GM18861 (cell line): ENCODE results near the gene CFAP157.

Experiments
- ATAC-seq: cut with Tn5 transposase; IDR thresholded peaks from one replicate; pipeline ENCODE4 v1.9.1; 2021; ENCODE audit not compliant: unreplicated experiment

The CFAP157 gene

DNA sequence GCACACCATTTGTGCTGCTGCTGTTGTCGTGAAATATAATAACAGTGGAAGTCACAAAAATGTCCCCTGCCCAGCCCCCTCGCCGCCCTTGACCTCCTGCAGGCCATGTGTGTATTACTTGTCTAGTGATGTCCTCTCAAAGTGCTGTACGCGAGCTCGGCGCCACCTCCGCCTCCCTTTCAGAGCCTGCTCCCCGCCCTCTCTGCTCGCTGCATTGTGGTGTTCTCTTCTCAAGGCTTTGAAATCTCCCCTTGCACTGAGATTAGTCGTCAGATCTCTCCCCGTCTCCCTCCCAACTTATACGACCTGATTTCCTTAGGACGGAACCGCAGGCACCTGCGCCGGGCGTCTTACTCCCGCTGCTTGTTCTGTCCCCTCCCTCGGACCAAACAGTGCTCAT, 14.7 kb upstream of the CFAP157 start:
- no peak for ATAC-seq

DNA sequence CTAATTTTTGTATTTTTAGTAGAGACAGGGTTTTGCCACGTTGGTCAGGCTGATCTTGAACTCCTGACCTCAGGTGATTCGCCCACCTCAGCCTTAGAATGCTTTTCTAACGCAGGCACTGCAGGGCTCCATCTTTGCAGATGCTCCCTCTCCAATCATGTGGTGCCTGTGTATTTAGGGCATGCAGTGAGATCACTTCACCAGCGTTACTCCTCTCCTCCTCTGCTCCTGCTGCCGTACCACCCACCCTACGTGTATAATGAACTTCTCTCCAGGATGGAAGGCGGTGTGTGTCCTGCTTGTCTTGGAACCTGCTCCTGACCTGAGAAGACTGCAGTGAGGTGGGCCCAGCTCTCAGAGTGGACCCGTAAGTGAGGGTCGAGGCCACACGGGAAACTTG, 13.6 kb upstream of the CFAP157 start:
- ATAC-seq = no peak

DNA sequence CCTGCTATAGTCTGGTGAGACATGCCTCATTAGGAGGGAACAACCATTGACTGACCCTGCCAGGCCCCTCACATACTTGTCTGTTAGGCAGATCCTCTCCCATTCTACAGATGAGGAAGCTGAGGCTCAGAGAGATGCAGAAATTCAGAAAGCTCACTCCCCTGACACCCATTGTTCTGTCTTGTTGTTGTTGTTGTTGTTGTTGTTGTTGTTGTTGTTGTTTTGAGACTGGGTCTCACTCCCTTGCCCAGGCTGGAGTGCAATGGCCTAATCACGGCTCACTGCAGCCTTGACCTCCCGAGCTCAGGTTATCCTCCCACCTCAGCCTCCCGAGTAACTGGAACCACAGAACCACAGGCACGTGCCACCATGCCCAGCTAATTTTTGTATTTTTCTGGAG, 13.1 kb upstream of the CFAP157 start:
- ATAC-seq = no peak

DNA sequence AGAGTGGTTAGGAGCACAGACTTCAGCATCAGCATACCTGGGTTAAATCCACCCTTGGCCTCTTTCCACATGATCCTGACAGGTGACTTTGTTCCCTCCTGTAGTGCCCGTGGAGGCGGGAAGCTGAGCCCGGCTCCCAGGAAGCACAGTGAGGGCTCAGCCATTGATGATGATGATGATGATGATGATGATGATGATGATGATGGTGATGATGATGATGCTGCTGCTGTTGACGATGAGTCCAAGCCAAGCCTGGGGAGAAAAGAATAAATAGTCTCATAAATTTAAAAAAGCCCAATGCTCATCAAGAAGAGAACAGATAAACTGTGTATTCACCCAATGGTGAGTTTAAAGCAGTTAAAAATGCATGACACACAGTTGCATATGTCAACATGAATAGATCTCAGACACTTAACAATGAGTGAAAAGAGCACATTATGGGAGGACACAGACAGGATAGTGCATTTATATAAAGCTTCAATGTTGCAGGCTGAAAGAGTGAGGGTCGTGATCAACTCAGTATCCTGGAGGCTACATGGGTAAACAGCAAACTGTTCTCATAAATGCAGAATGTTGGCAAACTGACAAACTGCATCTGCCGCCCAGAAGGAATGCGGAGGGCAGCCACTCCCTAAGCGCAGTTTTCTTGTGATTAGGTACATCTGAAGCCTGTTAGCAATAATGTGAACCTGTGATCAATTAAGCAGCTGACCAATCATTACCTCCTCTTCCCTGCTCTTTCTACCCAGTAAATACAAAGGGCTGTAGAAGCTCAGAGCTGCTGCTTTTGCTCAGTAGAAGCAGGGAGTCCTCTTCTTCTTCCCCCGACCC, 11.7 kb upstream of the CFAP157 start:
- no peak for ATAC-seq

DNA sequence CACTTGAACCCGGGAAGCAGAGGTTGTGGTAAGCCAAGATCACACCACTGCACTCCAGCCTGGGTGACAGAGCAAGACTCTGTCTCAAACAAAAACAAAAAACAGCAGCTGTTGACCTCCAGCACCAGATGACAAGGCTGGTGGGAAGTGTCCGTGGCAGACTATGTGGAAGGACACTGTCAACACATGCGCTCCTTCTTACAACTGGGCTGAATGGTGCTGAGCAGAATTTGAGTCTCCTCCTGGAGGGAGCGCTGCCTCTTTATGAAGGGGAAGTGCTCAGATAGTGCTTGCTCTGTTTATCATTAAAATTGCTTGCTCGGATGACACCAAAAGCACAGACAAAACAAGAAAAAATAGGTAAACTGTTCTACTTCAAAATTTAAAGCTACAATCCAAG, 9.2 kb upstream of the CFAP157 start:
- ATAC-seq = no peak

DNA sequence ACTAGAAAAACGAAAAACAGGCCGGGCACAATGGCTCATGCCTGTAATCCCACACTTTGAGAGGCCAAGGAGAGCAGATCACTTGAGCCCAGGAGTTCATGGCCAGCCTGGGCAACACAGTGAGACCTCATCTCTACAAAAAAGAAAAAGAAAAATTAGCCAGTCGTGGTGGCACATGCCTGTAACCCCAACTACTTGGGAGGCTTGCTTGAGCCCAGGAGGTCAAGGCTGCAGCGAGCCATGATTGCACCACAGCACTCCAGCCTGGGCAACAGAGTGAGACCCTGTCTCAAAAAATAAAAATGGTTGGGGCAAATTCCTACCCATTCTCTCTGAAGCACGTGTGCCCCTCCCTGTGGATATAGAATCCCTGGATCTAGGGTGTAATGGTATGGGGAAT, 8.4 kb upstream of the CFAP157 start:
- no peak for ATAC-seq

DNA sequence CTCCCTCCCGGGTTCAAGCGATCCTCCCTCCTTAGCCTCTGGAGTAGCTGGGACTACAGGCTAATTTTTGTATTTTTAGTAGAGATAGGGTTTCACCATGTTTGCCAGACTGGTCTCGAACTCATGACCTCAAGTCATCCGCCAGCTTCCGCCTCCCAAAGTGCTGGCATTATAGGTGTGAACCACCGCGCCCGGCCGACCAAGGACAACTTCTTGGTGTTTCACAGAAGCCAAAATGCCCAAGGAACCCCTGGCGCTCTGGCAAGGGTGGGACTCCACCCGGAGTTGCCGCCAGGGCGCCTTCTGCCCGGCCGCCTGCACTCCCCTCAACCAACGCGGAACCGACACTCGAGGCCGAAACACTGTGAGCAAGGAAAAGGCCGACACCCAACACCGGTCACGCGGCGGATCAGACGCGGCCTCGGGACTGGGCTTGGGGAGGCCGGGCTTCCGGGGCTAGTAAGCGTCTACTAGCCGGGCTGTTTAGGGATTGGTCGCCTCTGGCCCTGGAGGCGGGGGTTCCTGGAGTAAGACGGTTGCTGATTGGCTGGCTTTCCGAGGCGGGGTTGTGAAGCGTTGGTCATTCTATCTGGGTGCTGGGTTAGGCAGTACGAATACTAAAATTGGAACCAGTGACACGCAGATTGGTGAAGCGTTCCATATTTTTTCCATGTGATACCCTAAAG, 7.7 kb upstream of the CFAP157 start:
- peak; percentile 93 for ATAC-seq

DNA sequence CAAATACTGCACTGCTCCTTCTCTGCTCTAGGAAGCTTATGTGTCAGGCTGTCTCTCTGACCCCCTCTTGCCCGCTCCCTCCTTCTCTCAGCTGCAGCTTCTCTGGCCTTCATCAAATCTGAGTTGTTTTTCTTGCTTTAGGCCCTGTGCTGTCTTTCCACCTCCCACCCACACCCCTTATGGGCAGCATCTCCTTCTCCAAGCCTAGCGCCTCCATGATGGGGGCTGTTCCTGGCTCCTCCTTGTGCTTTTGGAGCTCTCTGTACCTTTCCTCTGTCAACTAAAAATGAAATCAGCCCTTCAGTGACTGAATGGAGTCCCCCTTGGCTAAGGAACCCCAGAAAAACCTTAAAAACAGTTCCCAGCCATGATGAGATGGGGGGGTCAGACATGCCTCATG, 6.6 kb upstream of the CFAP157 start:
- ATAC-seq = no peak

DNA sequence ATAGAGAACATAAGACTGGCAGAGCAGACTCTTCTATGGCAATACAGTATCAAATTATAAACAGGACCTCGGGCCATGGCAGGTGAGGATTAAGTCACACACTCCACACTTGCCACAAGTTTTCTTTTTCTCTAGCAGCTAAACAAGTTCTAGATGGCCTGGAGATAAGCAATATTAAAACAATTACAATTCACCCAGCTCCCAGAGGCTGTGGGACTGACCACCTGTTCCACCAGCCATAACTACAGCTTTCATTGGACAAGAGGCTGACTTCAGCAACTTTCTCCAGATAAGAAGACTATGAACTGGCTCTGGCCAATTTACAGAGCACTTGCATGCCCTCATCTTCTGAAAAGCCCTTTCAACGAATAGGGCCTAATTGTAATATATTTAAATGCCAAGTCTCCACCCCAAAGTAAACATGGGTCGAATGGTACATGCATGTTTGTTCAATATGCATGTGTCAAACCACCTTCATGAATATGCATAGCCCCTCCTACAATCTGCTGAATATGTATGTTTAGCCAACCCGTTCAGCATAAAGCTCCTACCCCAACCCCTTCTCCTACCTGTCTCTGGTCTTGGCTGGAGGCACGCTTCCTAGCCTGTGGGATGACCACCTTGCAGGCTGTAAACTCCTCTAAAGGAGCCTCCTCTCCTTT, 6.1 kb upstream of the CFAP157 start:
- ATAC-seq = no peak

DNA sequence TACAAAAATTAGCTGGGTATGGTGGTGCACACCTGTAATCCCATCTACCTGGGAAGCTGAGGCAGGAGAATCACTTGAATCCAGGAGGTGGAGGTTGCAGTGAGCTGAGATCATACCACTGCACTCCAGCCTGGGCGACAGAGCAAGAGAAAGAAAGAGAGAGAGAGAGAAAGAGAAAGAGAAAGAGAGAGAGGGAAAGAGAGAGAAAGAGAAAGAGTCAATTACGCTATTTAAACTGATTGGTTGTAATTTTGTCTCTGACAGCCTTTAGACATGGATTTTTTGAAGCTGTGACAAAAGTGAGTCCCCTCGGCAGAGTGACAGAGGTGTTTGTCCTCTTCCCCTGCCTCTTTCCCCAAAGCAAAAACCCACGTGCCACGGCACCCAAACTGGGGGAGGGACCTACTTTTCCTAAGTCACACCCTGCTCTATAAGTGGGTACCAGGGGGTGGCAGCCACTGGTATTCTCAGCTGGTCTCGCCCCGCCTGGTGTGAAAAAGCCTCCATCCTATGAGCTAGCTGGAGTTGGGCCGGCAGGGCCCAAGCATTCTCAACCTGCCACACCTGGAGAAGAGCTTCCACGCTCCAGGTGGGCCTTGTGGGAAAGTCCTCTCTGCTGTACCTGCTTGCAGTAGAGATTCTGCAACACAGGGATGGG, 3.4 kb upstream of the CFAP157 start:
- ATAC-seq = no peak

DNA sequence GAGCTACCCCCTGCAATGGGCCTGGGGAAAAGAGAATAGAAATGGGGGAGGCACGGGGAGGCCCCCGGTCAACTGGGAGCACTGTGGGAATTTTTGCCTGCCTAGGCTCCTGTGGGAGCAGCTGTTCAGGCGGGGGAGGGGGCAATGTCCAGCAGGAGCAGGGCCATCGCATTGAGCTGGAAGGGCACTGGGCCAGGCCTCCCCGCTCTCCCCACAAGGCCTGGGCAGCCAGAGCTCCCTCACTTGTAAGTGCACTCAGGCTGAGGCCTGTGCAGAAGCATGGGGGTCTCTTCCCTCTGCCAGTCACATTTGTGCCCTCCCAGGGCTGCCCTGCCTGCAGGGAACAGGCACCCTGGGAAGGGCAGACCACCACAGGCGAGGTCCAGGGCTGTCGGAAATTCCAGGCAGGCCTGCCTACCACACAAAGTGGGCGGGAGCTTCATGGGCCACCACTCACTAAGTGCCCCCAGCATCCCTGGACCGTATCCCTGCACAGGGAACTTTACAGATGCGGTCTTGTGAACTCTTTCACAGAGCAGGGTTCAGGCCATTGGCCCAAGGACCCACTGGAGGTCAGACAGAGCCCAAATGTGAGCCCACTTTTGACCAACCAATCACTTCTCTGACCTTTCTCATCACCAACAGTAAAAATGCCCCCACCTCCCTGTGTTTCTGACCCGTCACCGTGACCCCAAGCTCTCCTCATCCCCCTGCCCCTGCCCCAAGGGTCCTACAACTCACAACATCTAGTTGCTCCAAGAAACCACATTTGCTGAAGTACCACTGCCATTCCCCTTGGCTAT, 1.0 kb upstream of the CFAP157 start:
- ATAC-seq = no peak

DNA sequence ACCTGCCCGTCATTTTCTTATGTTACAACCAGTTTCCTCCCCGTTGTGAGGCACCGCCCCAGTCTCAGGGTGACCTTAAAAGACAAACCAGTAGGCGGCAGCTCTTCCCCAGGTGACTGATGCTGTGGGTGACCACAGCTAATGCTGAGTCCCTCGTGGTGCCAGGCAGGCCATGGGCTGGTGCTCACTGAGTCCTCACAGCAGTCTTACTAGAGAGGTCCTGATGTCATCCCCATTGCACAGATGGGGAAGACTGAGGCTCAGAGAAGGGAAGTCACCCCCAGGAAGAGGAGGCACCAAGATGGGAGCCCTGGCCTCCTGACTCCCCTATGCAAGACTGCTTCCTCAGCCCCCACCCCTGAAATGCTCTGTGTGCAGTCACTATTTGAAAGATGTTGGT, 978 bp downstream of the CFAP157 start:
- ATAC-seq = no peak

DNA sequence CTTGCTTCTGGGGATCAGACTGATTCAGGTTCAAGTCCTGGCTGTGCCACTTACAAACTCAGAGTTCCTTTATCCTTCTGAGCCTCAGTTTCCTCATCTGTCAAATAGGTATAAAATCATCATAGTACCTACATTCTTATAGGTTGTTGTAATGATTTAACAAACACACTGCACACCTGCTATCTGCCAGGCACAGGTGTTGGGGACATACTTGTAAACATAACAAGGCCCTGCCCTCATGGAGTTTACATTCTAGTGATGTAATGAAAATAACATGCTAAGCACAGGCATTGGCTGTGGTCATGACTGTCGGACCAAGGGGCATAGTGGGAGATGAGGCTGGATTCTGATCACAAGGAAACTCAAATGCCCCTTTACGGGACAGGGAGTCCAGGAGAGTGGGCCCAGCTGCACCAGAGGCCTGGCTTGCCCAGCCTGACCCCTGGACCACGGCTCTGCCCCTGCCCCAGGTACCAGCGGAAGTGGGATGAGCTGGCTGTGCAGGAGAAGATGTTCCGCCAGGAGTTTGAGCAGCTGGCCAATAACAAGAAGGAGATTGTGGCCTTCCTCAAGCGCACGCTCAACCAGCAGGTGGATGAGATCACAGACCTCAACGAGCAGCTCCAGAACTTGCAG, 2.3 kb downstream of the CFAP157 start:
- ATAC-seq = no peak

DNA sequence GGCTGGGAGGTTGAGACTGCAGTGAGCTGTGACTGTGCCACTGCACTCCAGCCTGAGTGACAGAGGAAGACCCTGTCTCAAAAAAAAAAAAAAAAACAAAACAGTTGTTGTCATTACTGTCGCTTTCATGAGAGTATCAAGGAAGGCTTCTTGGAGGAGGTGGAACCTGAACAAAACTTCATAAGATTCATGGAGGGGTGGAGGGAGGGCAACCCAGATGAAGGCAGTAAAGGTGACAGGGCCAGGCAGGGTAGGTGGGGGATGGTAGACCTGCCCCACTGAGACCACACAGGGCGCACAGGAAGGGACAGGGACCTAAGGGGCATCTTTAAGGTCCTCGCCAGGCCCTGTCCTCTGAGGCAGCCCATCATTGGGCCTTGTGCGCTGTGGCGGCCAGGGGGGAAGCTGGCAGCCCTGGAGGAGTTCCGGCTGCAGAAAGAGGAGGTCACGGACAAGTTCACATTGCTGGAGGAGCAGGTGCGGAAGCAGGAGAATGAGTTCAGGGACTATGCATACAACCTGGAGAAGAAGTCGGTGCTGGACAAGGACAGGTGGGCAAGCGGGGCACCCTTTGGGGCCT, 3.5 kb downstream of the CFAP157 start:
- ATAC-seq = no peak

DNA sequence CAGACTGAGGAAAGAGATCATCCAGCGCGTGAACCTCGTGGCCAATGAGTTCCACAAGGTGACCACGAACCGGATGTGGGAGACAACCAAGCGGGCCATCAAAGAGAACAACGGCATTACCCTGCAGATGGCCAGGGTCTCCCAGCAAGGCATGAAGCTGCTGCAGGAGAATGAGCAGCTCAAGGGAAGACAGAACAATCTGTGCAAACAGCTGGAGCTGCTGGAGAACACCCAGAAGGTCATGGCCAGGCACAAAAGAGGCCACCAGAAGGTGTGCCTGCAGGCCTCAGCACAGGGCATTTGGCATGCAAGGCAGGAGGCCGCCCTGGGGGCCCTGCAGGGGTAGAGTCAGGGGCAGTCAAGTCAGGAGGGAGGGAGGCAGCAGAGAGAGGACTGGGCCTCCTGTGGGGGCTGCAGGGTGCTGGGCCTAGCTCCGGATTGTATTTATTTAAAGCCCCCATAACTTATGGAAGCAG, 4.5 kb downstream of the CFAP157 start:
- ATAC-seq = no peak

DNA sequence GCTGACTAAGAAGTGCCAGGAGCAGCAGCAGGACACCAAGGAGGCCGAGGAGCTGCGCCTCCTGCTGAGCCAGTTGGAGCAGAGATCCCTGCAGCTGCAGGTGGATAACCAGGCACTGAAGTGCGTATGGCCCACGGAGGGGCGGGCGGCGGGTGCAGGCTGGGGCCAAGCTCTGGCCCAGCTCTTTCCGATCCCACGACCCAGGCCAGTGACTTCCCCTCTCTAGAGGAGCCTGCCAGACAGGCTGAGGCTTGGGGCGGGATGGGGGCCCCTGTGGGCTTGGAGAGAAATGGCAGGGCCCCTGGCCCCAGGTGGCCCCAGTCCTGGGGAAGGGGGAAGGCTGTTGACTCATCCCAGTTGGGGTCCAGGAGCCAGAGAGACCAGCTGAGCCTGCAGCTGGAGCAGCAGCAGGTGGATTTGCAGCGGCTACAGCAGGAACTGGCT, 5.1 kb downstream of the CFAP157 start:
- no peak for ATAC-seq

DNA sequence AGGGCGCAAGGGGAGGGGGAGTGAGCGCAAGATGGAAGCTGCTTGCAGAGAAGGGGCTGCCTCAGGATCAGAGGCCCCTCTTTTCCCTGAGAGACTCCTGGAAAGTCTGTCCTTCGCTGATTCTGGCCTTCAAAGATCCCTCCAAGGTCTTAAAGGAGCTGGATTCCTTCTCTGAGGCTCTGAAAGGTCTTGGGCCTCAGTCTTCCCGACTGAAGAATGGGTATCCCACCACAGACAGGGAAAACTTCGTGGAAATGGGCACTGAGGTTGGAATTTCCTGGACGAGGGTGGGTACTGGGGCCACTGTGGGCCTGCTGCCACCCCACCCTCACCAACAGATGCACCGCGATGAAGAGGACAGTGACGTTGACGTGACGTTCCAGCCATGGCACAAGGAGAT, 5.6 kb downstream of the CFAP157 start:
- ATAC-seq = no peak

DNA sequence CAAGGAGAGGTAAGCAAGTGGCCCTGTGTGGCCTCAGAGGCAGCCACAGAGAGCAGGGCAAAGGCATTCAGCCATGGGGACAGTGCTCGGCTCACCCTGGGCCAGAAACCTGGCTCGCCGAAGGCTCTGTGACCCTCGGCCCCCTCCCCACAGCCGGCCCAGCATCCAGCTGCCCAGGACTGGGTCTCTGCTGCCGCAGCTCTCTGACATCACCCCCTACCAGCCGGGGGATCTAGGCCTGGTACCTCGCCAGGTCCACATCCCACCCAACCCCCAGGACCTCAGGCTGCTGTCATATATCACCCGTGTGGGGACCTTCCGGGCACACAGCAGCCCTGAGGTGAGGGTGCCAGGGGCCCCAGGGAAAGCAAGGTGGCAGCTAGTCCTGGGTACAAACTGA, 6.1 kb downstream of the CFAP157 start:
- ATAC-seq = no peak

DNA sequence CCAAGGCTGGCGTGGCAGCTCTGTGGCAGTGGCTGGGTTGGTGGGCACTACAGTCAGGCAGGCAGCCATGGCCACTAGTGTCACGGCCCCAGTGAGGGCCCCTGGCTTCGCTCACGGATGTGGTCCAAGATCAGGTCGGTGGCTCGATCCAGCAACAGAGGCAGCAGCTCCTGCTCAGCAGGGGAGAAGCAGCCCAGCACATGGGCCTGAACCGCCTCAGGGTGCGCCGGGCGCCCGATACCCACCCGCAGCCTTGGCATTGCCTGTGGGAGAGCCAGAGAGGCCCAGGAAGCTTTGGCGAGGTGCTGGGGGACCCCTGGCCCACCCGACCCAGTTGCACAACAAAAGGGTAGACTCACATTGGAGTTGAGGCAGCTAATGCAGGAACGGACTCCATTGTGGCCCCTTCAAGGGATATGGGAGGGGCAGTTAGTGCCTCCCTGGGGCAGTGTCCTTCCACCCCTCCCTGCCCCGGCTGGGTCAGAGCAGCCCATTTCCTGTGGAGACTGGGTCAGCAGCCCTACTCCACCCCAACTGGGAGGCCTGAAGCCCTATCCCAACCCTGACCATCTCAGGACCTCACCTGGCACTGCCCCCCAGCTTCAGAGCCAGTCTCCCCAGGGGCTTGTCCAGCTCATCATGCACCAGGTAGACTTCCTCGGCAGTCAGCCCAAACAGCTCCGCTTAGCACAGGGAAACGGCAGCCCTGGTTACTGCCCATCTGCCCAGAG, 7.4 kb downstream of the CFAP157 start:
- ATAC-seq = no peak
